NCI-H82 treated with DMSO at 0.1 percent for 48 hours (cell line): Measurements from ENCODE around the gene CD63.

ENCODE experiments used
- DNase-seq: peaks from one replicate; lab custom pipeline; 2025; ENCODE audit not compliant: unreplicated experiment; lab: John Stamatoyannopoulos, UW

CD63 gene

DNA sequence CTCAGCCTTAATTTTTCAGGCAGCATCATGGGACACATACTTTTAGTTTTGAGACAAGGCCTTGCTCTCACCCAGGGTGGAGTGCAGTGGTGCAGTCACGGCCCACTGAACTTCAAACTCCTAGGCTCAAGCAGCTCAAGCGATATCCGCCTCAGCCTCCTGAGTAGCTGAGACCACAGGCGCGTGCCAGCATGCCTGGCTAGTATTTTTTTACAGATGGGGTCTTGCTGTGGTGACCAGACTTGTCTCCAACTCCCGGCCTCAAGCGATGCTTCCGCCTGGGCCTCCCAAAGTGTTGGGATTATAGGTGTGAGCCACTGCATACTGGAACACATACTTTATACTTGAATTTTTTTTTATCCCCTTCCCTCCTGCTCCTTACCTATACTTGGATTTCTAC is 5.9 kb downstream of the CD63 start:
- DNase-seq, result no peak

DNA sequence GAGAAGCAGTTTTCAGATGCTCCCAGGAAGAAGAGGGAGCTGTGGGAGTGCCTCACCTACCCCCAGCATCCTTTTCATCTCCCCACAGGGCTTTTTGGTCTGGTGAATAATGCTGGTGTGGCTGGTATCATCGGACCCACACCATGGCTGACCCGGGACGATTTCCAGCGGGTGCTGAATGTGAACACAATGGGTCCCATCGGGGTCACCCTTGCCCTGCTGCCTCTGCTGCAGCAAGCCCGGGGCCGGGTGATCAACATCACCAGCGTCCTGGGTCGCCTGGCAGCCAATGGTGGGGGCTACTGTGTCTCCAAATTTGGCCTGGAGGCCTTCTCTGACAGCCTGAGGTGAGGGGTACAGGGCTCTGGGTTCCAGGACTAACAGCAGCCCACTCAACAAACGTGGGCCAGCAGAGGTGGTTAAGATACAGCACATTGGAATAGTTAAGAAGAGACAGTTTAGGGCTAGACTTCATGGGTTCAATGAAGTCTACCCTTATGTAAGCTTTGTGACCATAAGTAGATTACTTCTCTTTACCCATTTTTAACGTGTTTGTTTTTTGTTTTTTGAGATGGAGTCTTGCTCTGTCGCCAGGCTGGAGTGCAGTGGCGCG is 7.1 kb downstream of the CD63 start:
- DNase-seq, result no peak

DNA sequence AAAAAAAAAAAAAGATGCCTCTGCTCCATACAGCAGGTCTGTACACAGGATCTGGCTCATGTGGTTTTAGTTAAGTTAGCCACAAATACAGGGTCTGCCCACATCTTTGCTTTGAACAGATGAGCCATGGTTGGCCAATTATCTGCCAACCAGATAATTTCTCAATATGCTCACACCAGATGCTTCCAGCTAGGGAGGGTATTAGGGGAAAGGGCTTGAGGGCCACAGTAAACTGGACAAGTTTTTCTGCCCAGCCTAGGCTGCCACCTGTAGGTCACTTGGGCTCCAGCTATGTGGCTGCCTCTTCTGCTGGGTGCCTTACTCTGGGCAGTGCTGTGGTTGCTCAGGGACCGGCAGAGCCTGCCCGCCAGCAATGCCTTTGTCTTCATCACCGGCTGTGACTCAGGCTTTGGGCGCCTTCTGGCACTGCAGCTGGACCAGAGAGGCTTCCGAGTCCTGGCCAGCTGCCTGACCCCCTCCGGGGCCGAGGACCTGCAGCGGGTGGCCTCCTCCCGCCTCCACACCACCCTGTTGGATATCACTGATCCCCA is 7.8 kb downstream of the CD63 start:
- no peak for DNase-seq

DNA sequence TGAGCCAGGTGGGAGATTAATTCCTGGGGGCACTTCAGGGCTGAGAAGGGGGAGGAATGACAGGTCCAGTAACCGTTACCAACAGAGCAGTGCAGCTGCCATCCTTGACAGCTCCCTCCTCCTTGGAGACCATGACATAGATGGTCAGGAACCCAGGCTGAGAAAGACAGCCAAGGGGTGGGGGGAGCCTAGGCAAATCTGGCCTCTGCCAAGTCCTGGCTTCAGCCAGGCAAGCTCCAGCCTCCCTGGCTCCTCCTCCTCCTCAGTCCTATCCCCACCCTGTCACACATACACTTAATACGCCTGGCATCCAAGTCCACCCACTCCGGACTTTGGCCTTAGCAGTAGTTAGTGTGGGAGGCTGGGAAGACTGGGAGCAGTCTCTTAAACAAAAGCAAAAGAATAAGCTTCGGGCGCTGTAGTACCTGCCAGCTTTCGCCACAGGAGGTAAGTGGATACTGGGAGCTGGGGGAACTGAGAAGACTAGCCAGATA is 8.7 kb downstream of the CD63 start, which contains the start of gene RDH5:
Gene RDH5 (plus strand): TSS at position 323 of the 494 bp plus-strand sequence. CDS start 792 bp downstream, outside the sequence.
- no peak for DNase-seq

DNA sequence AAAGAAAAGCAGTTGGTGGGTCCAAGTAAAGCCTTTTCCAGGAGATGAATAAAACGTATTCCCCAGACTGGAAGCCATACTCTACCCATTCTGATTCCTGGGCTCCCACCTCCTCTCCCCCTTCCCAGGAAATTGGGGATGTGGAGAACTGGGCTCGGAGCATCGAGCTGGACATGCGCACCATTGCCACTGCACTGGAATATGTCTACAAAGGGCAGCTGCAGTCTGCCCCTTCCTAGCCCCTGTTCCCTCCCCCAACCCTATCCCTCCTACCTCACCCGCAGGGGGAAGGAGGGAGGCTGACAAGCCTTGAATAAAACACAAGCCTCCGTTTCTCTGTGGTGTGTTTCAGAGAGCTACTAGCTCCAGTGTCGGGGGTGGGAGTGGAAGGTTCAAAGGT is 9.4 kb downstream of the CD63 start:
- DNase-seq, result no peak

DNA sequence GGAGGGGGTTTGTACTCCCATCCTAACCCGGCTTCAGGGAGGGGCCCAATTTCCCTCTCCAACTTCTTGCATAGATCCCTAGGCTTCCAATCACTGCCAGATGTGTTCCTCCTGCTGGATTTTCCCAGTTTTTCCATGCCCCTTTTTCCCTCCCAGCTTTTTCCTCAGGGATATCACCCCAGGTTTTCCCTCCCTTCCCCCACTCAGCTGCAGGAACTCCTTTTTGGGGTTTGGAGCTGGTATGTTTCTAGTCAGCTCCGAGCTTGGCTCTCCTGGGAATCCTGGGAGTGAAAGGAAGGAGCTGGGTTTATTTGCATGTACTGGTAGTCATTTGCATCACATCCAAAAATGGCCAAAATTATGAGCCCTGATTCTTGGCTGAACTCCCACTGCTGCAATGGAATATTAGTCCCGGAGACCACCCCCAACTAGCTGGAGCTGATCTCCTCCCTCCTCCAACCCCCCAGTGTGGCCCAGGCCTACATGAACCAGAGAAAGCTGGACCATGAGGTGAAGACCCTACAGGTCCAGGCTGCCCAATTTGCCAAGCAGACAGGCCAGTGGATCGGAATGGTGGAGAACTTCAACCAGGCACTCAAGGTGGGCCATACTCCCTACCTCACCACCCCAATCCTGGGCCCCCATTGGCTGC is 10.1 kb downstream of the CD63 start:
- DNase-seq, result no peak

DNA sequence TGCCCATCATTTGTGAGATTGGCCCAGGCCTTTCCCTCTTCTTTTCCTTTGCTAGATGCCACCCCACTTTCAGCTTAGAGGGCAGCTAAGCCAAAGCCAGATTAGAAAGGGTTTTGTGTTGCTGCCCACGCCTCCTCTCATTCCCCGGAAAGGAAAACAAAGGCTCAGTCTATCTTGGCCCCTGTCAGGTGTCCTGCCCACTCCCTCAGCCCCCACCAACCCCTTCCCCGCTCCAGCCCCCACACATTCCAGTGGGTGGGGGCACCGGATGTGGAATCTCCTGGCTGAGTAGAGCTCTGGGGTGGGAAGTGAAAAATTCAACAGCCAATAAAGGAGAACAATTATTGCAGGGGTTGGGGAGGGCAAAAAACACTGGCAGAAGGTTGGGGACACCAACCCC is 10.8 kb downstream of the CD63 start:
- no peak for DNase-seq

DNA sequence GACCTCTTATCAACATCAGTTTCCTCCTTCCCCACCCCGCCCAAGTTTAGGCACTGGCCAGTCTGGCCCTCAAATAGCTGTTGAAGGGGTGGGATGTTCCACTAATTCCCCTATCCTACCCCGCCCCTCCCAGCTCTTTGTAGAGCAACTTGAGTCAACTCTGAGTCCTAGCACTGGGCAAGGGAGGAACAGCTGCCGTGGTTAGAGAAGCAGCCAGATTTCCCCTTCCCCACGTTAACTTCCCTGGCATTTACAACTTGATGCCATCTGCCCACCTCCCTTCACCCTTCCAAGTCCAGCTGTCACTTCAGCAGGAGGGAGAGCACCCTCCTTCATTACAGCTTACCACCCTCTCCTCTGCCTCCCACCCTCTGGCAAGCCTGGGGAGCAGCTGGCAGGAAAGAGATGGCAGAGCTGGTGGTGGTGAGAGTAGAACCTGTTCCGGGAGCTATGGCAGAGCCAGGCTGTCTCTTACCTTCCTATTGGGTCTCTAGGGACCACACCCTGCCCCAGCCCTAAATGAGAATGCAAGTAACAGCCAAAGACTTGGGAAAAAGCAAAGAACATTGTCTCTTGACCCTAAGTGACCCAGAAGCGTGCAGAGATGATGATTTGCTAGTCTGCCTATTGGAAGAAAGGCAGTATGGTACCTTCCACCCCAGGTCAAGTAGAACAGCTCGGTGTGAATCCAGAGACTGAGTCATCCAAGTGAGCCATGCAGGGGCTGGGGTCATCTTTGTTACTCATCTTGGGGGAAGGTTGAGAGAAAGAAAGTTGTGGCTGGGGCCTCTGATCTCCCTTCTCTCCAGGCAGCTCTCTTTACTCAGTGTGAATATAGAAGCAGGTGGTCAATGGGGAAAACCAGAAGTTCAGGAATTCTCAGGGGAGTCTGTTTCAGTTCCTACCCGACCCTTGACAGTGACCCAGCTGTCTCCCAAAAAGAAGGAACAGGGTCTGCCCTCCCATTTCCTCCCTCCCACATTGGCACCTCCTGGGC is 11.5 kb downstream of the CD63 start:
- no peak for DNase-seq

DNA sequence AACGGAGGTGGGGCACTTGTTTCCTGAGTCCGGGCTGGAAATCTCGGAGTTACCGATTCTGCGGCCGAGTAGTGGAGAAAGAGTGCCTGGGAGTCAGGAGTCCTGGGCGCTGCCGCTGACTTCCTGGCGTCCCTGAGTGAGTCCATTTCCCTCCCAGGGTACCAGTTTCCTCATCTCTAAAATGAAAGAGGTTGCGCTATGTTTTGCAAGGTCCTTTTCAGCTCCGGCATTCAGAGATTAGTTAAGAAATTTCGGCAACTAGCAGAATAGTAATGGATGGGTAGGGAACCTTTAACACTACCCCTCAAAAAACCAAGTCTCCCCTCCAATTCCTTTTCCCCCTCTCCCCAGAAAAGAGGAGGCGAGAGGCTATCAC is 12.2 kb downstream of the CD63 start:
- DNase-seq, result no peak

DNA sequence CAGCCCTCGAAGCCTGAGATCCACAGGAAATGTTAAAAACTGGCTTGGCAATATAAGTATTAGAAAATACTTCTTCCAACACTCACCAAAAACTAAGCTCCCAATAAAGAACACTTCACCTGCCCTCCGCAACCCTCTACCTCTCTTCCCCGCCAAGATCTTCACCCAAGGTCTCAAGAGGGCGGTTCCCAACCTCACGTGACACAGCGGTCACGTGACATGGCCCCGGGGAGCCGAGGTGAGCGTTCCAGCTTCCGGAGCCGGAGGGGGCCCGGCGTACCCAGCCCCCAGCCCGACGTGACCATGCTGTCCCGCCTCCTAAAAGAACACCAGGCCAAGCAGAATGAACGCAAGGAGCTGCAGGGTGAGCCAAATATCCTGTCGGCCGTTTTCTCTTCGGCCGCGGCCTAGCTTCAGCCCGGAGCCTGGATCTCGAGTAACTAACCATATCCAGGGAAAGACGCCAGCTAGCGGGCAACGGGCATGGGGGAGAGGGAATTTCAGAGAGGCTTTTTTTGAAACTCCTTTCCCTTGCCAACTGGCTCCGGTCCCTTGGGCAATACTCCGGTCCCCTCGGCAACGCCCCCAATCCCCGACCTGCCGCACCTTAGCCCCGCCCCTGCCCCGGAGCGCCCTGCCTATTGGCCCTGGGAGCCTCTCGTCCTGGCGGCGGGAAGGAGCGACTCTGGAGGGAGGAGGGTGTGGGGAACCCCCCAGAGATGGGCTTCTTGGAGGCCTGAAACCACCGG is 12.8 kb downstream of the CD63 start, which contains the start of gene BLOC1S1:
Gene BLOC1S1 (plus strand): TSS at position 214 of the 749 bp plus-strand sequence. CDS start 6 bp downstream, at position 220.
- peak; percentile 71 for DNase-seq

DNA sequence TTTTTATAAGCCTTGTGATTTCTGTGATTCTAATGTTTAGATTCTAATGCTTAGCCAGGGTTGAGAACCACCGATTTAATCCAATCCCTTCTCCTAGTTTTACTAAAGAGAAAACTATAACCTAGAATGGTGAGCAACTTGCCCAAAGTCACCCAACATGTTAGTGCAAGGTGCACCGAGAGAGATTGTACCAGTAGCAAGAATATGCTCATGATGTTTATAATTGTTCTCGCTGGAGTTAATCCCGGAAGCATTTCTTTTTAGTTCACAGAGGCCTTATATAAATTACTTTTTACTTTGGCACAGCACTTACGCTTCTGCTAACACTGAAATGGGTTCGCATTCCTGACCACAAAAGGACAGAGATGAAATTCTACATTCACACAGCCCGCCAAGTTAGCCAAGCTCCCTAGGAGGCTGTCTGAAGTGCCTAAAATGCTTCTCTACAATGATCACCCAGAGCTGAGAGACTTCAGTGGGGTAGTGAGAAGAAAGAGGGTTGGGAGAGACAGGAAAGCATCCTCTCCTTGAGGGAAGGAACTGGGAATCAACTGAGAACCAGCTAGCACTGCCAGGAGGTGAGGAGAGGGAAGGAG is 13.5 kb downstream of the CD63 start:
- no peak for DNase-seq

DNA sequence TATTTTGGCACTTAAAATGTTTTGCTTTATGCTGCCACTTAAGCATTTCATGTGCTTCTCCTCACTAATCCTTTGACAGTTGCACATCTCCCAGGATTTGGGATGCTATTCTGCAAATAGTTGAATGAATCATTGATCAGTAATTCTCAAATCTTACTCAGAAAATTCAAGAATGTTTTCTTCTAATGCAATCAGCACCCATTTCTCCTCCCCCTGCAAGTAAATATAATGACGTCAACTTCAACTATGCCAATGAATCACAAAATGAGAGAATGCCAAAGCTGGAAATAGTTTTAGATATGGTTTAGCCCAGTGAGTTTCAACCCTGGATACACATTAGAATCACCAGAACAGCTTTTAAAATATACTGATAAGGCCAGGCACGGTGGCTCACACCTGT is 15.1 kb downstream of the CD63 start:
- no peak for DNase-seq

DNA sequence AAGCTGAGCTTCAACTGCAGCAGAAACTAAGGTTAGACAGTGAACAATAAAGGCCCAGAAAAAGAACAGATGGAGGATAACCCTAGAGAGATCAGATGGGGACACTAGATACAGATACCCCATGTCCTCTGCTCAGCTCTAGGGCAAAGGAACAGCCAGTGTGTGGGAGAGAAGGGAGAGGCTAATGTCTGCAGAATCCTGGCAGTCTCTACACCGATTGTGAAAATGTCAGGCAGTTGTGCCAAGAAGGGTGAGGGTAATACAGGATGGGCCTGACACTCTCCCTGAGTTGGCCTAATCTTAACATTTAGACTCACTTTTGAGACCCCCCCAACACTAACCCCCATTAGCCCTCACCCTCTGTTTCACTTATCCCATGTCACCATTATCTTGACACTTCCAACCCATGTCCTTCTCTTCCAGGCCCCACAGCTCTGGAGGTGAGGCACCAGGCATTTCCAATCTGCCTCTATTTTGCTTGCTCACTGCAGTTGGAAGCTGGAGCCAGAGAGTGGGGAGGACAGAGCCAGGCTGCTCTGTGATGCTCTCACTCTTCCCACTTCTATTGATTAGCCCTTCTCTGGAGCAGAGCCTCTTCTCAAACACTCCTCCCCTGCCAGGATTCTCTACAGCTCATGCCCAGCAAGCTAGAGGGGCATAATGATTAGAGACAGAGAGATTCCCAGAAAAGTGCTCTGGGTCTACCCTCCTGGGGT is 16.0 kb downstream of the CD63 start:
- no peak for DNase-seq

DNA sequence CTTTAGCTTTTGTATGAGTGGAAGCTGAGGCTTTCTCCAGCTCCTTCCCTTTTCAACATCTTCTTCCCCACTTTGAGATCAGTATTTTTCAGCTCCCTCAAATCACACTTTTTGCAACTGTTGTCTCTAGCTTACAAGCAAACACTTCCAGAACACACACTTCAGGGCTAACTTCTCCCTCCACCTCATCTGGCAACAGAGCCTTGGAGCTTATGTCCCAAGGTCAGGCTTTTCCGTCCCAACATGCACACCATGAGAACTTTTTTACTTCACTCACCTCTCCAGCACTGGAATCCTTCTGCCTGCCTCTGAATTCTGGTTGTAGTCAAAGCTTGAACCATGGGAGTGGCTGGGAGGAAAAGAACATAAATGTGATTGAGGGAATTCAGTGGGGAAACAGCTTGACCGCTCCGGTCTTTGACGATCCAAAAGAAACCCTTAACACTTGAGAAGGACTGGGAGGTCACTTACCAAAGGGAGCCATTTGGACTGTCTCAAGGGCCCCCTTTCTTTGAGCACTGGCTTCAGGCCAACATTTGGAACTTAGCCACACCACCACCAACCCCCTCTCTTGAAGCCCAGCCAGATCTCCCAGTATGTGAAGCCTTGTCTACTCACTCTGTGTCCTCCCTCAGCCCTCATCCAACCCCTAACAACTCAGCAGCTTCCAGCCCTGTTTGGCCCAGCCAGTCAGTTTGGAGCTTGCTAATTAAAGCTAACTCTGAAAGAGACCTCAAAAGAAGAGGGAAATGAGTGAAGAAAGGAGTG is 16.8 kb downstream of the CD63 start:
- no peak for DNase-seq

DNA sequence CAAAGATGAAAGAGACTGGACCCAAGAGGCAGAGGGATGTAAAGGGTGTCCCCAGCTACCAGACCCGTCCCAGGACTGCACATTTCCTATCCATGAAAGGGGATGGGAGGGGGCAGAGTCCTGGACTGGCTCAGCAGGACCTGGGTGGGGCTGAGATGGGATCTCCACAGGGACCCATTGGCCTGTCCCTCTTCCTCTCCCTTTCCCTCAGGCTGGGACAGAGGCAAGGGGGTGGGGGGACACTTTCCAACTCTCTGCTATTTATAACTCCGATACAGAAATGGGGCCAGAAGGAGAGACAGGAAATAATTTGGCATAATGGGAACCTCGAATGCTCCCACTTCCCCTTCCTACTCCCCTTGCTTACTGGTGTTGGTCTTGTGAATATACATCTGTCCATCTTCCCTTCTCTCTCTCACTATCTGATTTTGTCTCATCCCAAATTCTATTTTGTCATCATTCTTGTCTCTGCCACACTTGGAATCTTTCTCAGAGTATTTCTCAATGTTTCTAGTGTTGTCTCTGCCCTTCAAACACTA is 20.0 kb downstream of the CD63 start:
- DNase-seq, result no peak

DNA sequence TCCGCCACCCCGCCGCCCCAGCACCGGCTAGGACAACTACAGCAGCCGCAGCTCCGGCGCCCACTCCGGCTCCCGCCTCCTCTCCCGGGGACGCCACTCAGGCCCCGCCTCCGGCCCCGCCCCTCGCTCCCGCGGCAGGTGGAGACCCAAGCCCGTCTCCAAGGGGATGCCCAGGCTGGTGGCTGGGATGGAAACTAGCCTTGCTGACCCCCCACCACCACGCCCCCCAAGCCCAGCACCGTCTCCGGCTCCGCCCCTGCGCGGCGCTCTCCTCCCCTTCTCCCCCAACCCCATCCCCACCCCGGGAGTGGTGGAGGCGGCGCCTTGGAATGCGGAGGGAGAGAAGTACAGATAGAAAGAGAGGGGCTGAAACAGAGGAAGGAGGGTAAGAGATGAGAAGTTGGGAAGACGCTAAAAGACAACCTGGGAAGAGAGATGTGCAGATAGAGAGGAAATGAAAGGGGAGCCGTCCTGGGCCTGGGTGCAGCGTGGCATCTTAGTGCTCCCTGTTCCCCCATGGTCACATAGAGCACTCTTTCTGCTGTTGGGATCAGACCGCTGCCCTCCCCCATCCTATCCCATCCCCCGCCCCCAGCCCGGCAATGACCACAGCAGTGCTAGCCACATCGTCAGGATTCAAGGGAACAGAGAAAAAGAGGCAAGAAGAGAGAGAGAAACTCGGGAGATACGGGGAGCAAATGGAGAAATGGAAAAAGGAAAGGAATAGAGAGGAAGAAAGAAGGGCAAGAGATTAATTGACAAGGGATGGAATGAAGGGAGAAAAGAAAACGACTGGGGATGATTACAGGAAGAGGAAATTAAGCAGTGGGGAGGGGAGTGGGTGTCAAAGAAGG is 20.7 kb downstream of the CD63 start, which contains the start of gene ITGA7:
Gene ITGA7 (minus strand): TSS at position 64 of the 854 bp plus-strand sequence. CDS start 222 bp downstream, outside the sequence.
- peak; percentile 22 for DNase-seq

DNA sequence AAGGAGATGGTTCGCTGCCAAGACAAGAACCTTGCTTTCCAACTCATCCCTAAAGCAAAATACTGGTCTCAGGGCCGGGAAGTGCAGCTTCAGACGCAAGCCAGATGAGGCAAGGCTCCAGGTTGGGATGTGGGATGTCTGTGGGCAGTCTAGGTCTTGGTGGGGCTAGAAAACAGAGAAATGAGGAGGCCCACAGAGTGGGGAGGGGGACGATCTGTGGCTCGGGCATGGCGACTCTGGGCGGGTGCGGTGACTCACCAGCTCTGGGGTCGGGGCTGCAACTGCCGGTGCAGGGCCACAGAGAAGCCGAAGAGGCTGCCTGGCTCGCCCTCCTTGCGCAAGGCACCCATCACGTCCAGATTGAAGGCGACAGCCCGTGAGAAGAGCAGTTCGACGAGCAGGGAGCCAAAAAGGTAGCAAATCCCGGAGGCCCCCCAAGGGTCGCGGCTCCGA is 21.6 kb downstream of the CD63 start:
- no peak for DNase-seq
